IPS-NIHi7 (cell line): ENCODE data around the gene ZNF451.

Experiments used
- DNase-seq: peaks from one replicate; pipeline ENCODE4 v3.0.0; 2012; ENCODE audit warnings: mixed read lengths; ENCODE audit errors: extremely low spot score

ZNF451 gene

GRCh38 chr6:57205550-57206328, 115.8 kb downstream of the ZNF451 start:
- DNase-seq: no peak

- no peak for DNase-seq
These were observed 117.2 kb downstream of the ZNF451 start for GRCh38 chr6:57207141-57207540.

GRCh38 chr6:57207872-57208271, 117.9 kb downstream of the ZNF451 start:
- DNase-seq: no peak

- no peak for DNase-seq
These were observed 119.0 kb downstream of the ZNF451 start for GRCh38 chr6:57209030-57209429.

GRCh38 chr6:57210060-57210459, 120.1 kb downstream of the ZNF451 start:
- no peak for DNase-seq

- DNase-seq: no peak
These were observed 125.3 kb downstream of the ZNF451 start for GRCh38 chr6:57215260-57215659.

GRCh38 chr6:57216235-57217101, 126.5 kb downstream of the ZNF451 start:
- DNase-seq: no peak

GRCh38 chr6:57217270-57217669, 127.3 kb downstream of the ZNF451 start:
- DNase-seq: no peak
